DOHH2 (cell line): ENCODE results near the gene RILPL2.
"Not testable (repeated sequence)": the region's sequence is repeated elsewhere in the genome, so short reads cannot be mapped to it uniquely, and the experiment has no call there.

Source experiments
- H3F3A ChIP-seq: fragments of 200-600 bp; sonication (generic), shearing (Covaris generic); 2 replicates; pipeline ENCODE4 v1.6.0; 2016; ENCODE audit warnings: antibody characterized with exemption, mild to moderate bottlenecking; ENCODE audit not compliant: control insufficient read depth, insufficient read depth
- H3K27ac ChIP-seq: fragments of 200-600 bp; sonication (generic); 2 replicates; pipeline ENCODE4 v1.5.1; 2014; ENCODE audit warnings: low read depth, mild to moderate bottlenecking, low read length, moderate library complexity
- H3K27me3 ChIP-seq: fragments of 200-600 bp; sonication (generic); 2 replicates; pipeline ENCODE4 v1.6.1; 2014; ENCODE audit warnings: mild to moderate bottlenecking, low read length, mixed read lengths; ENCODE audit not compliant: control insufficient read depth
- H3K36me3 ChIP-seq: fragments of 200-600 bp; sonication (generic); 2 replicates; pipeline ENCODE4 v1.6.1; 2014; ENCODE audit warnings: mild to moderate bottlenecking, low read length, moderate library complexity, mixed read lengths; ENCODE audit not compliant: control insufficient read depth
- H3K4me1 ChIP-seq: fragments of 200-600 bp; sonication (generic); 2 replicates; pipeline ENCODE4 v1.6.1; 2014; ENCODE audit warnings: mild to moderate bottlenecking, low read length, mixed read lengths; ENCODE audit not compliant: control insufficient read depth
- H3K4me2 ChIP-seq: fragments of 200-600 bp; sonication (generic); 2 replicates; pipeline ENCODE4 v1.6.0; 2014; ENCODE audit warnings: mild to moderate bottlenecking, low read length, moderate library complexity
- H3K4me3 ChIP-seq: fragments of 200-600 bp; sonication (generic); 2 replicates; pipeline ENCODE4 v1.5.1; 2014; ENCODE audit warnings: mild to moderate bottlenecking, low read length, mixed read lengths
- H3K79me2 ChIP-seq: fragments of 200-600 bp; sonication (generic); 2 replicates; pipeline ENCODE4 v1.6.1; 2014; ENCODE audit warnings: mild to moderate bottlenecking, low read length, mixed read lengths; ENCODE audit not compliant: control insufficient read depth
- H3K9me2 ChIP-seq: fragments of 200-600 bp; sonication (generic); replicated peaks from 2 replicates; pipeline ENCODE4 v1.6.1; 2014; ENCODE audit warnings: mild to moderate bottlenecking, low read length, mixed read lengths; ENCODE audit not compliant: control insufficient read depth
- H3K9me3 ChIP-seq: fragments of 200-600 bp; sonication (generic); 2 replicates; pipeline ENCODE4 v1.6.1; 2014; ENCODE audit warnings: antibody characterized with exemption, low read length, mixed read lengths; ENCODE audit not compliant: control insufficient read depth, insufficient read depth
- H4K20me1 ChIP-seq: fragments of 200-600 bp; sonication (generic); 2 replicates; pipeline ENCODE4 v1.6.0; 2014; ENCODE audit warnings: low read depth, mild to moderate bottlenecking, antibody characterized with exemption, low read length, moderate library complexity; ENCODE audit not compliant: control insufficient read depth, insufficient read depth
- CTCF ChIP-seq: fragments of 200-600 bp; sonication (generic); IDR thresholded peaks from one replicate; pipeline ENCODE4 v1.5.1; 2014; ENCODE audit warnings: antibody characterized with exemption, mild to moderate bottlenecking, low read depth, low read length; ENCODE audit not compliant: poor library complexity, severe bottlenecking
- EZH2phosphoT487 ChIP-seq: fragments of 200-600 bp; sonication (generic); IDR thresholded peaks from 2 replicates; pipeline ENCODE4 v1.6.1; 2017; ENCODE audit warnings: borderline replicate concordance, mild to moderate bottlenecking, antibody characterized with exemption, low read length, moderate library complexity, mixed read lengths

Gene RILPL2

DNA sequence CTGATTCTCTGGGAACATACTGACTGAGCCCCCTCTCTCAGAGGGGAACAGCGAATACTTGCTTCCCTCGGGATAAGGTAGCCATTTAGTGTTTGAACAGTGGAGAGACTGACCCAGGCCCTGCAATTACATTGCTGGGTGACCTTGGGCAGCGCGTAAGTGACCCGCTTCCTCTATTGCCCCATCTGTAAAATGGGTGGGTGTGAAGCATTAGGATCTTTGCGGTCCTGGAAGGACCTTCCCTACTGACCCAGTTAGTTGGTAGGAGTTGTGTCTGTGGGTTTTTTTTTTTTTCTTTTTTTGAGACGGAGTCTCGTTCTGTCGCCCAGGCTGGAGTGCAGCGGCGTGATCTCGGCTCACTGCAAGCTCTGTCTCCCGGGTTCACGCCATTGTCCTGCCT, 53.8 kb downstream of the RILPL2 start:
- H3K27ac ChIP-seq = no peak overlapping the region
- H3K4me1 ChIP-seq = peaks cover 13% of the 10 kb centered on the region
- H3K36me3 ChIP-seq = no peaks in the 10 kb centered on the region; the same call in 1 of the 2 replicates
- H3K79me2 ChIP-seq = peaks cover 34% of the 10 kb centered on the region
- peak overlapping the region; percentile 99; the same call in 1 of the 2 replicates for H3K4me2 ChIP-seq
- H3K9me2 ChIP-seq = no peaks in the 10 kb centered on the region
- no peaks in the 10 kb centered on the region for H4K20me1 ChIP-seq
- H3F3A ChIP-seq = peaks cover 3% of the 10 kb centered on the region
- H3K4me3 ChIP-seq = no peak overlapping the region
- TF ChIP-seq CTCF (no peak), EZH2phosphoT487 (no peak)
- no peaks in the 10 kb centered on the region; the same call in 1 of the 2 replicates for H3K27me3 ChIP-seq
- H3K9me3 ChIP-seq = no peaks in the 10 kb centered on the region

DNA sequence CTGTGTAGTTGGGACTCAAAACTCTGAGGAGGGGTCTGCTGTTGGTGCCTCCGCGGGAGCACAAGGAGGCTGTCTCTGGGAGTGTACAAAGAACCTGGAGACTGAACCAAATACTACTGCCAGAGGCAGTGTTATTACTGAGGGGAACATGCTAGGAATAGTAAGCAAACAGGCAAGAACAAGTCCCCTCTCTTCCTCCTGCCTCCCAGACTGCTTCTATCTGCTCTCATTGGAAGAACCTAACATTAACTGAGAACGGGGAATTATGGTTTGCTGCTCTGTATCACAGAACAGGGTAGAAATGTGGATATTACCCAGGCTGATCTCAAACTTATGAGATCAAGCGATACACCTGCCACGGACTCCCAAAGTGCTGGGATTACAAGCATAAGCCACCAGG, 57.1 kb downstream of the RILPL2 start:
- Histone ChIP-seq H3K4me1 (no peaks in the 10 kb centered on the region), H3K9me2 (no peaks in the 10 kb centered on the region), H3K27me3 (no peaks in the 10 kb centered on the region), H3F3A (no peaks in the 10 kb centered on the region; the same call in 1 of the 2 replicates), H3K36me3 (no peaks in the 10 kb centered on the region; the same call in 1 of the 2 replicates), H4K20me1 (no peaks in the 10 kb centered on the region), H3K4me3 (no peak overlapping the region), H3K79me2 (peaks cover 4% of the 10 kb centered on the region), H3K9me3 (no peaks in the 10 kb centered on the region), H3K4me2 (no peak overlapping the region), H3K27ac (no peak overlapping the region)
- no peak for TF ChIP-seq EZH2phosphoT487
- no peak for TF ChIP-seq CTCF

- not testable (repeated sequence) for H3K79me2 ChIP-seq, H3K9me2 ChIP-seq, H3K4me3 ChIP-seq, H3K27me3 ChIP-seq, H3K36me3 ChIP-seq, H4K20me1 ChIP-seq, H3K4me2 ChIP-seq, H3K4me1 ChIP-seq, H3K27ac ChIP-seq, H3K9me3 ChIP-seq, H3F3A ChIP-seq
These were observed 64.1 kb downstream of the RILPL2 start for GRCh38 chr12:123372415-123372814.

DNA sequence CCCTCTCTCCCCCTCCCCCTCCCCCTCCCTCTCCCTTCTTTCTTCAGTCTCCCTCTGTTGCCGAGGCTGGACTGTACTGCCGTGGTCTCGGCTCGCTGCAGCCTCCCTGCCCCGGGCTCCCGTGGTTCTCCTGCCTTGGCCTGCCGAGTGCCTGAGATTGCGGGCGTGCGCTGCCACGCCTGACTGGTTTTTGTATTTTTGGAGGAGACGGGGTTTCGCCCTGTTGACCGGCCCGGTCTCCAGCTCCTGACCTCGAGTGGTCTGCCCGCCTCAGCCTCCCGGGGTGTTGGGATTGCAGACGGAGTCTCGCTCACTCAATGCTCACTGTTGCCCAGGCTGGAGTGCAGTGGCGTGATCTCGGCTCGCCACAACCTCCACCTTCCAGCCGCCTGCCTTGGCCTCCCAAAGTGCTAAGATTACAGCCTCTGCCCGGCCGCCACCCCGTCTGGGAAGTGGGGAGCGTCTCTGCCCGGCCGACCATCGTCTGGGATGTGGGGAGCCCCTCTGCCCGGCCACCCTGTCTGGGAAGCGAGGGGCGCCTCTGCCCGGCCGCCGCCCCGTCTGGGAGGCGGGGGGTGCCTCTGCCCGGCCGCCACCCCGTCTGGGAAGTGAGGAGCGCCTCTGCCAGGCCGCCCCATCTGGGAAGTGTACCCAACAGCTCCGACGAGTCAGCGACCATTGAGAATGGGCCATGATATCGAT, 64.7 kb downstream of the RILPL2 start:
- not testable (repeated sequence) for H3K4me1 ChIP-seq, H3K9me2 ChIP-seq, H3F3A ChIP-seq, H3K79me2 ChIP-seq, H3K36me3 ChIP-seq, H3K27me3 ChIP-seq, H3K4me3 ChIP-seq, H3K4me2 ChIP-seq, H3K9me3 ChIP-seq, H3K27ac ChIP-seq, H4K20me1 ChIP-seq
